PC-3 (cell line): ENCODE data around the gene EIF2A. TPM values are rescaled to one million over a fixed set of nuclear protein-coding genes. Genes with fewer than 3 reads are reported as not detected.

ENCODE experiments used
- ATAC-seq: fragments of 200-7000 bp; cut with Tn5 transposase; 2 replicates; pipeline ENCODE4 v1.9.1; 2020; ENCODE audit warnings: mild to moderate bottlenecking, moderate library complexity
- BruUV-seq: library from RNA; stranded (reverse); fragments of 400-500 nt; replicated peaks from 2 replicates; lab custom pipeline; 2021; lab: Mats Ljungman, UMichigan
- CTCF ChIA-PET: fragments of 300-600 bp; sonication (Branson Sonifier 250); formaldehyde crosslinking; loops from one replicate; lab custom pipeline; 2022; ENCODE audit warnings: antibody characterized with exemption; lab: Charles Lee
- POLR2A ChIA-PET: fragments of 300-600 bp; sonication (Branson Sonifier 250); formaldehyde crosslinking; loops from one replicate; lab custom pipeline; 2022; ENCODE audit warnings: antibody characterized with exemption; ENCODE audit not compliant: unreplicated experiment; lab: Charles Lee
- DNase-seq: peaks from one replicate; pipeline ENCODE4 v3.0.0-alpha.2; 2015
- H2AFZ ChIP-seq: fragments of 300-600 bp; sonication (generic); 2 replicates; pipeline ENCODE4 v1.6.0; 2016; ENCODE audit warnings: antibody characterized with exemption, low read length
- H3F3A ChIP-seq: fragments of 300-600 bp; sonication (generic); one replicate; pipeline ENCODE4 v1.6.0; 2017; ENCODE audit warnings: antibody characterized with exemption, low read length, control low read depth, mild to moderate bottlenecking; ENCODE audit not compliant: unreplicated experiment
- H3K27ac ChIP-seq: fragments of 300-600 bp; sonication (generic); 2 replicates; pipeline ENCODE4 v1.5.1; 2016; ENCODE audit warnings: mild to moderate bottlenecking, low read length
- H3K27me3 ChIP-seq: fragments of 300-600 bp; sonication (generic); 2 replicates; pipeline ENCODE4 v1.6.1; 2016; ENCODE audit warnings: low read length, mixed read lengths
- H3K36me3 ChIP-seq: fragments of 300-600 bp; sonication (generic); 2 replicates; pipeline ENCODE4 v1.6.1; 2016; ENCODE audit warnings: low read depth, mixed run types, low read length, mixed read lengths
- H3K4me1 ChIP-seq: fragments of 300-600 bp; sonication (generic); 2 replicates; pipeline ENCODE4 v1.5.1; 2016; ENCODE audit warnings: low read length; ENCODE audit not compliant: insufficient read depth
- H3K4me2 ChIP-seq: fragments of 300-600 bp; sonication (generic); 2 replicates; pipeline ENCODE4 v1.6.0; 2016; ENCODE audit warnings: low read length
- H3K4me3 ChIP-seq: fragments of 300-600 bp; sonication (generic); 2 replicates; pipeline ENCODE4 v1.5.1; 2016; ENCODE audit warnings: mild to moderate bottlenecking, low read length, mixed read lengths
- H3K79me2 ChIP-seq: fragments of 300-600 bp; sonication (generic); 2 replicates; pipeline ENCODE4 v1.6.1; 2017; ENCODE audit warnings: low read length, mixed read lengths
- H3K9ac ChIP-seq: fragments of 300-600 bp; sonication (generic); 2 replicates; pipeline ENCODE4 v1.6.0; 2016; ENCODE audit warnings: mild to moderate bottlenecking, low read length
- H3K9me2 ChIP-seq: fragments of 300-600 bp; sonication (generic); replicated peaks from 2 replicates; pipeline ENCODE4 v1.6.1; 2016; ENCODE audit warnings: mixed run types, low read length, mixed read lengths
- H3K9me3 ChIP-seq: fragments of 300-600 bp; sonication (generic); 2 replicates; pipeline ENCODE4 v1.6.1; 2016; ENCODE audit warnings: low read length, mixed read lengths
- H4K20me1 ChIP-seq: fragments of 300-600 bp; sonication (generic); 2 replicates; pipeline ENCODE4 v1.6.1; 2016; ENCODE audit warnings: low read length, mixed read lengths
- EZH2 ChIP-seq: fragments of 300-600 bp; sonication (generic); IDR thresholded peaks from one replicate; pipeline ENCODE4 v1.6.1; 2017; ENCODE audit warnings: antibody characterized with exemption, mild to moderate bottlenecking, low read length; ENCODE audit not compliant: unreplicated experiment
- EZH2phosphoT487 ChIP-seq: fragments of 300-600 bp; sonication (generic); IDR thresholded peaks from 2 replicates; pipeline ENCODE4 v1.6.1; 2018; ENCODE audit warnings: mild to moderate bottlenecking, antibody characterized with exemption, low read length, borderline replicate concordance
- intact Hi-C: fragments of 100-400 bp; cut with micrococcal nuclease; formaldehyde crosslinking; loops from 2 replicates; pipeline ENCODE4 v1.9.0; 2023
- total RNA-seq: library from RNA; depleted of rRNA; stranded (reverse); fragments of >200 nt; gene quantifications from 2 replicates; pipeline ENCODE4 v1.2.3, GENCODE V29; 2014
- TF ChIP-seq, protein P1 (sequence below): fragments of 300-600 bp; sonication (generic); conservative IDR thresholded peaks from 2 replicates; pipeline ENCODE4 v1.5.1; 2017; ENCODE audit warnings: antibody characterized with exemption, low read depth, mild to moderate bottlenecking, low read length

Gene EIF2A
- total RNA-seq, 1 experiment from 2014 or later = 92.4 TPM

DNA sequence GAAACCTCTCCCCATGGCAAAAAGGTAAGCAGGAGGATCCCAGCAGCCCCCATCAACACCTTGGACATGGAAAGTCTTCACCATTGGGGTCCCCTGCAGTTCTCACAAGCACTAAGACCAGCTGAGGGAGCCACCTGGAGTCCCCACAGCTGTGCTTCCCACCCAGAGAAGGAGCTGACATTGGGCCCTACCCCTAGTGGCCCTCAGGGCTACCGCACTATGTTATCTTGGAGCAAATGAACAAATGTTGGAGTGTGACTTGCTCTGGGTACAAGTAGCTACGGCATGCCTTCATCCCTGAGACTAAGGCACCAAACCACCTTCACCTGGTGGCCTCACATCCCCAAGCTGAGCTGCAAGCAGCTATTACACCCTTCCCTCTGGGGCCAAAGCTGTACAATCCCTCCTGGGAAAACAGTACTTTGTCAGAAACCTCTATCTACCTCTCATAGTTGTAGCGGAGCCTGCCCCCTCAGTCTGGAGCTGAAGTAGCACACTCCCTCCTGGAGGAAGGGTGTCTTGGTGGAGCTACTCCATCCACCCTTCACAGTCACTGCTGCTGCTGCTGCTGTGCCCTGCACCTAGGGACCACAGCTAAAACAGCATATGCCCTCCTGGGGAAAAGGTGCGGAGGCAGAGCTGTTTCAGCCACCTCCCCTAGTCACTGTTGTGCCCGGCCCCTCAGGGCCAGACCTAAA, 43.0 kb upstream of the EIF2A start:
- intact Hi-C loops = no loop called here
- ATAC-seq = no peak
- Histone ChIP-seq H3K36me3 (no peaks in the 10 kb centered on the region), H3K9me2 (no peaks in the 10 kb centered on the region), H3K4me1 (peaks cover 4% of the 10 kb centered on the region), H3K27ac (no peak overlapping the region), H3K4me2 (no peak overlapping the region), H3K27me3 (no peaks in the 10 kb centered on the region), H4K20me1 (no peaks in the 10 kb centered on the region), H3F3A (no peaks in the 10 kb centered on the region), H3K79me2 (no peaks in the 10 kb centered on the region), H3K9me3 (no peaks in the 10 kb centered on the region), H2AFZ (no peak overlapping the region), H3K4me3 (no peak overlapping the region), H3K9ac (no peak overlapping the region)
- TF ChIP-seq EZH2phosphoT487 = no peak
- TF ChIP-seq, protein P1, sequence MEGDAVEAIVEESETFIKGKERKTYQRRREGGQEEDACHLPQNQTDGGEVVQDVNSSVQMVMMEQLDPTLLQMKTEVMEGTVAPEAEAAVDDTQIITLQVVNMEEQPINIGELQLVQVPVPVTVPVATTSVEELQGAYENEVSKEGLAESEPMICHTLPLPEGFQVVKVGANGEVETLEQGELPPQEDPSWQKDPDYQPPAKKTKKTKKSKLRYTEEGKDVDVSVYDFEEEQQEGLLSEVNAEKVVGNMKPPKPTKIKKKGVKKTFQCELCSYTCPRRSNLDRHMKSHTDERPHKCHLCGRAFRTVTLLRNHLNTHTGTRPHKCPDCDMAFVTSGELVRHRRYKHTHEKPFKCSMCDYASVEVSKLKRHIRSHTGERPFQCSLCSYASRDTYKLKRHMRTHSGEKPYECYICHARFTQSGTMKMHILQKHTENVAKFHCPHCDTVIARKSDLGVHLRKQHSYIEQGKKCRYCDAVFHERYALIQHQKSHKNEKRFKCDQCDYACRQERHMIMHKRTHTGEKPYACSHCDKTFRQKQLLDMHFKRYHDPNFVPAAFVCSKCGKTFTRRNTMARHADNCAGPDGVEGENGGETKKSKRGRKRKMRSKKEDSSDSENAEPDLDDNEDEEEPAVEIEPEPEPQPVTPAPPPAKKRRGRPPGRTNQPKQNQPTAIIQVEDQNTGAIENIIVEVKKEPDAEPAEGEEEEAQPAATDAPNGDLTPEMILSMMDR = 0 out of 2 replicates have a peak, but pooled peaks have one; percentile 12
- no TSS peak for BruUV-seq
- CTCF ChIA-PET = no interaction called here
- POLR2A ChIA-PET = no interaction called here
- no peak for DNase-seq

DNA sequence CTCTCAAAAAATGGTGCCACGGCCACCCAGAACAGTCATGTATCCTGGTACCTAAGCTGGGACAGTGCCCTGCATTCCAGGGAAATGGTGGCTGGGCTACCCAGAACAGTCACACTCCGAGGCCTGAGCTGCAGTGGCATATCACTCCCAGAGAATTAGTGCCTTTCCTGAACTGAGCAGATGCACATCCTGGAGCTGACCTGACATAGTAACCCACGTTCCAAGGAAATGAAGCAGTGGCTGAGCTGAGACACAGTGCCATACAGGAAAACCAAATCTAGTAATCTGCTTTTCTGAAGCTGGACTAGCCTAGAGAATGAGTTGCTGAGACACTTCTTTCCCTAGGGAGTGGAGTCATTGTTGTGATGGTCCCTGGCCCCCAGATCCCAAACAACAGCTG, 42.1 kb upstream of the EIF2A start:
- ATAC-seq = no peak
- no peak overlapping the region for H2AFZ ChIP-seq
- DNase-seq = no peak
- no peaks in the 10 kb centered on the region for H4K20me1 ChIP-seq
- no peaks in the 10 kb centered on the region for H3K79me2 ChIP-seq
- BruUV-seq = no TSS peak
- intact Hi-C loops = no loop called here
- H3K9me3 ChIP-seq = no peaks in the 10 kb centered on the region
- H3K36me3 ChIP-seq = no peaks in the 10 kb centered on the region
- H3K27me3 ChIP-seq = no peaks in the 10 kb centered on the region
- H3F3A ChIP-seq = no peaks in the 10 kb centered on the region
- H3K4me2 ChIP-seq = no peak overlapping the region
- no peak overlapping the region for H3K4me3 ChIP-seq
- no peak overlapping the region for H3K9ac ChIP-seq
- H3K4me1 ChIP-seq = no peaks in the 10 kb centered on the region
- ChIA-PET CTCF (no interaction called here), POLR2A (no interaction called here)
- H3K27ac ChIP-seq = no peak overlapping the region
- no peak for TF ChIP-seq EZH2
- TF ChIP-seq, protein P1 = no peak
- TF ChIP-seq EZH2phosphoT487 = no peak
- no peaks in the 10 kb centered on the region for H3K9me2 ChIP-seq

DNA sequence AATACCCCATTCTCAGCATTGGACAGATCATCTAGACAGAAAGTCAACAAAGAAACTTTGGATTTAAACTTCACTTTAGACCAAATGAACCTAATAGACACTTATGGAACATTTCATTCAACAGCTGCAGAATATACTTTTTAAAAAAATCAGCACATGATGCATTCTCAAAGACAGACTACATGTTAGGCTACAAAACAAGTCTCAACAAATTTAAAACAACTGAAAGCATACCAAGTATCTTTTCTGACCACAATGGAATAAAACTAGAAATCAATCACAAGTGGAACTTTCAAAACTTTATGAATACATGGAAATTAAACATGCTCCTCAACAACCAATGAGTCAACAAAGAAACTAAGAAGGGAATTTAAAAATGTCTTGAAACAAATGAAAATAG, 38.2 kb upstream of the EIF2A start:
- Histone ChIP-seq H3K4me2 (no peak overlapping the region), H2AFZ (no peak overlapping the region), H3K79me2 (no peaks in the 10 kb centered on the region), H3K9me2 (no peaks in the 10 kb centered on the region), H3K4me3 (no peak overlapping the region), H3K27me3 (no peaks in the 10 kb centered on the region), H3F3A (no peaks in the 10 kb centered on the region), H3K9me3 (no peaks in the 10 kb centered on the region), H3K4me1 (no peaks in the 10 kb centered on the region), H3K27ac (no peak overlapping the region), H4K20me1 (no peaks in the 10 kb centered on the region), H3K36me3 (no peaks in the 10 kb centered on the region), H3K9ac (no peak overlapping the region)
- ATAC-seq (no peak), DNase-seq (no peak)
- no TSS peak for BruUV-seq
- POLR2A ChIA-PET = no interaction called here
- CTCF ChIA-PET = interaction anchor here (0.6 kb wide), 1 partner anchor 254 kb away, joined by 4 read pairs; no protein-coding TSS in a partner anchor
- intact Hi-C loops = no loop called here
- no peak for TF ChIP-seq EZH2
- no peak for TF ChIP-seq EZH2phosphoT487
- TF ChIP-seq, protein P1 = no peak
